HG03175 (cell line): ENCODE measurements around the gene TASOR.
A peak's percentile ranks its signal among the peaks of the same experiment; 100 is the strongest.

Experiments
- ATAC-seq: cut with Tn5 transposase; IDR thresholded peaks from one replicate; pipeline ENCODE4 v1.9.1; 2021; ENCODE audit warnings: mild to moderate bottlenecking, moderate library complexity; ENCODE audit not compliant: unreplicated experiment

The TASOR gene

GRCh38 chr3:56682462-56683121, 473 bp downstream of the TASOR start:
- ATAC-seq, result peak; percentile 71

DNA sequence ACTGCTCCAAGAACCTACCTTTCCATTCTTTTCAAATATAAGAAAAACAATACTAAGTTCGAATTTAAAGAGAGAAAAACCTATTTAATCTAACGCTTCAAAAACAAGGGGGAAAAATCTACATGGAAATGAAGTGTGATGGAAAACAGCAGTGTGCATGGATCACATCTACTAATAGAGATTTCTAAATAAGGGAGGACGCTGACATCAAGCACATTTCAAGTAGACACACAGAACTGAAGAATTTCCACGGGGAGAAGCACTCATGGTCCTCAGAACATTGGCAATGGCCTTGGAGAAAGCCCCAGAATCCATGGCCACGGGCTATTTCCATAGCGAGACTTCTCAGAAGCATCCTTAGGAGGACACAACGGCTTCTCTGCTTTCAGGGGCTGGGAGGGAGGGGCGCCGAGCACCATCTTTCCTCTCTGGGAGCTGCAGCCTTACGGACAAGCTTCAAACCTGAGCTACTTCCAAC, 1.0 kb downstream of the TASOR start:
- peak; percentile 1 for ATAC-seq

- no peak for ATAC-seq
These were observed 2.9 kb downstream of the TASOR start for GRCh38 chr3:56680054-56680580.

- ATAC-seq, result peak; percentile 63
These were observed 5.8 kb downstream of the TASOR start for GRCh38 chr3:56677286-56677685.

GRCh38 chr3:56673781-56674457, 9.1 kb downstream of the TASOR start:
- ATAC-seq, result no peak

DNA sequence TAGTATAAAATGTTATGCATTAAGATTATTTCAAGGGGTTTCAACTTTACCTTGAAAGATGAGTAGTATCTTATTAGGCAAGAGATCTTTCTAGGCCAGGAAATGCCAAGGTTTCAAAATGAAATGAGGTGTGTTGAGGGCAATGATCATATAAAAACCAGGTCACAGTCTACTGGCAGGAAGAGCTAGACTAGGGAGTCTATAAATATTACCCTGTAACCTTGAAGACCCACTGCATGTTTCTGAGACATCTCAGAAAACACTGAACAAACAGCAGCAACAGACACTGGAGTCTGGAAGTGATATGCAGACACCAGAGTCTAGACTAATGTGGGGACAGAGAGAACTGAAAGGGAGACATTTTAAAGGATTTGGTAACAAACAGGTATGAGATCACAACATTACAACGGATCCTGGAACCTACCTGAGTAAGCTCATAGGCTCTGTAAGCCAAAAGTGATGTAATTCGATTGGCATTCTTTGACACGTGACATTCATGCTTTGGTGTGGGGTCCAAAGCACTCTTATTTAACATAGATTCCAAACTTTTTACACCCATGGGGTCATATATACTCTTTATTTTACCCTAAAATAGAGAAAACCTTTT, 15.0 kb downstream of the TASOR start:
- no peak for ATAC-seq

- no peak for ATAC-seq
These were observed 18.2 kb downstream of the TASOR start for GRCh38 chr3:56664823-56665222.

DNA sequence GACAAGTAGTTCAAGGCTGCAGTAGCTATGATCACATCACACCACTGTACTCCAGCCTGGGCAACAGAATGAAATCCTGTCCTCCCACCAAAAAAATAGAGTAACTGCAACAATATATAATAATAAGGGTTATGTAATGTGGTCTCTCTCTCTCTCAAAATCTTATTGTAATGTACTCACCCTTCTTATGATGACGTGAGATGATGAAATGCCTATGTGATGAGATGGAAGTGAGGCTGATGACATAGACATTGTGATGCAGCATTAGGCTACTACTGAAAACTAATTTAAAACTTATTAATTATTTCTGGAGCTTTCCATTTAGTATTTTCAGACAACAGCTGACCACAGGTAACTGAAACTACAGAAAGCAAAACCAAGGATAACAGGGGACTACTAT, 27.4 kb downstream of the TASOR start:
- ATAC-seq, result no peak

- no peak for ATAC-seq
These were observed 28.6 kb downstream of the TASOR start for GRCh38 chr3:56654460-56654859.

DNA sequence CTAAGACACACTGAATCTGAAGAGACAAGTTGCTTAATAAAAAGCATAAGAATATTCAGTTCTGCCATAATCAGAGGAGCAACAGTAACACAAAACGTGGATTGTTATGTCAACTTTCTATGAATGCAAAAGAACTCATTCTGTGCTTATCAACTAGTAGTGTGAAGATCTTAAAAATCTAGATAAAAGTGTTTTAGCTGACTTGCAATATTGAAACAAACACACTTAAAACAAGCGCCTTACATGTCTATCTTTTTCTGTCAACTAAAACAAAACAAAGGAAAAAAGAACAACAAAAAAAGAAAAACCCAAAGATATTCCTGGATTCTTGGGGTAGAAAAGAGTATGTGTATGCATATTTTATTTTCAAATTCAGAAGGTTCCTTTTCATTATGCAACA, 37.7 kb downstream of the TASOR start:
- ATAC-seq, result no peak

DNA sequence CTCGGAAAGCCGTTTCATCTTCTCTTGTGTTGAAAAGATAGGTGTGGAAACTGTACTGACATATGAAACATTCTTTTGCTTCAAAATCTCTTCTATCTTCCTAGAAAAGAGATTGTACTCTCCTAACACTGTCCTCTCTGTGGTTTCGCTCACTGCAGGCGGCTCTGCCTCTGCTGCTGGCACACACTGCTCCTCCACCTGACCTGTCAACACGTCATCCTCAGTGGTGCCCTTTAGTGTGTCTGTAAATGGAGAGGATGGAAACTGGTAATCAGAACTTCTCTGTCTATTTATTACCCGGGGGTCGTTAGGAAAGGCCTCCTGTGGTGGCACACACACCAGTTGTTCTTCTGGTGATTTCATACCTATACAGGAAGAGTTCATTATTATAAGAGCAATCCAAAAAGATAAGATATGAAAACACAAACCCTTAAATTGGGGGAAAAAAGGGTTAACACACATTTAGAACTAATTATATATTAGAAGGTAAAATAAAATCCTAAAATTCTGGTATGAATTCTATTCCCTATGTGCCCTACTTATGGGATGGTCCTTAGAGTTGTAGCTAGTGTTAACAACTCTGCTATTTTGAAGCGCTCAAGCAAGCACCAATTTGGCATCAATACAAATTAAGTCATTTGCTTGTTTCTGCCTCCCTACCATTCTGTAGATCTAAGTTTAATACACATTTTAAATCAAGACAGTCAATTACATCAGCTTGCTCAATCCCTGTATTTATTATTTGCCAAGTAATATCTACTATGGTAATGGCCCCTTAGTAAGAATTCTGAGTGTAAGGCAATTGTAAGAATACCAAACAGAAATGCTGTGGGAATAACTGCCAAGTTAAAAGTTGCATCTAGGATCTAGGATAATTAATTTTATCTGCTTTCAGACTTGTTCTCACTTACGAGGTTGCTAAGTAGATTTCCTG, 49.2 kb downstream of the TASOR start:
- ATAC-seq, result no peak
